ENCODE measurements around the gene CYSRT1.

The CYSRT1 gene

DNA sequence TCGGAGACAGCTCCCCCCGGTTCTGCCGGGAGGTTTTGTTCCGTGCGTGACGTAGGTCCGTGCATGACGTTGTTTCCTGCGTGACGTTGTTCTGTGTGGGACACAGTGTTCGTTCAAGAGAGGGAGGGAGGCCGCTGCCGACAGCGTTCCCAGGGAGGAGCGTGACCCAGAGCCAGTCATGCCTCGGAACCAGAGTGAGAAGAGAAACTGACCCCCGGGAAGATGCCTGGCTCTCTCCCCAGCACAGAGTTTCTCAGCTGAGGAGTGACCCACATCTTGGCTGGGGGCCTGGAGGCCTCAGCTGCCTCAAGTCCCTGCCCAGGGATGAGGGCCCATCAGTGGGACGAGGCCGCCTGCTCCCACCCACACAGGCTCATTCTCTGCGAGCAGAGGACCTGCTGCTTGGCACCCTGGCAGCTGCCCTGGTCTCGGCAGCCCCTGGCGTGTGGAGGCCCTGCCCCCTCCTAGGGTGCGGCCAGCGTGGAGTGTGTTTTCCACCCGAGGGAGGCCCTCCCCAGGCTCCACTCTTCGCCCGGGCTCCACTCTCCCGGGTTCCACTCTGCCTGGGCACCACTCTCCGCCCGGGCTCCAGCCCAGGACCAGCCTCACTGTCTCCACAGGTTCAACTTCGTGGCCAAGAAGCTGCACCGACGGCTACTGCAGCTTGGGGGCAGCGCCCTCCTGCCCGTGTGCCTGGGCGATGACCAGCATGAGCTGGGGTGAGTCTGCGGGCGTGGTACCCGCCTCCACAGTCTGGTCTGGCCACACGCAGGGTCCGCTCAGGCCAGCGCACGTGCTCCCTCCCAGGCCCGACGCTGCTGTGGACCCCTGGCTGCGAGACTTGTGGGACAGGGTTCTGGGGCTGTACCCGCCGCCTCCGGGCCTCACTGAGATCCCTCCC lies 11.6 kb upstream of the CYSRT1 start:
- no peak for DNase-seq

DNA sequence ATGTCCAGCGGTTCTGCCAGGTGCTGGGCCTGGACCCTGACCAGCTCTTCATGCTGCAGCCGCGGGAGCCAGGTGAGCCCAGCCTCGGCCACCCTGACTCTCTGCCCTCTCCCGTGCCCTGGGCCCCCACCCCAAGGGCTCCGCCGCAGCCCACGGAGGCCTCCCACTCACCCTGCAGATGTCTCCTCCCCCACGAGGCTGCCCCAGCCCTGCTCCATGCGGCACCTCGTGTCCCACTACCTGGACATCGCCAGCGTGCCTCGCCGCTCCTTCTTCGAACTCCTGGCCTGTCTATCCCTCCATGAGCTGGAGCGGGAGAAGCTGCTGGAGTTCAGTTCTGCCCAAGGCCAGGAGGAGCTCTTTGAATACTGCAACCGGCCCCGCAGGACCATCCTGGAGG lies 10.4 kb upstream of the CYSRT1 start:
- no peak for DNase-seq

DNA sequence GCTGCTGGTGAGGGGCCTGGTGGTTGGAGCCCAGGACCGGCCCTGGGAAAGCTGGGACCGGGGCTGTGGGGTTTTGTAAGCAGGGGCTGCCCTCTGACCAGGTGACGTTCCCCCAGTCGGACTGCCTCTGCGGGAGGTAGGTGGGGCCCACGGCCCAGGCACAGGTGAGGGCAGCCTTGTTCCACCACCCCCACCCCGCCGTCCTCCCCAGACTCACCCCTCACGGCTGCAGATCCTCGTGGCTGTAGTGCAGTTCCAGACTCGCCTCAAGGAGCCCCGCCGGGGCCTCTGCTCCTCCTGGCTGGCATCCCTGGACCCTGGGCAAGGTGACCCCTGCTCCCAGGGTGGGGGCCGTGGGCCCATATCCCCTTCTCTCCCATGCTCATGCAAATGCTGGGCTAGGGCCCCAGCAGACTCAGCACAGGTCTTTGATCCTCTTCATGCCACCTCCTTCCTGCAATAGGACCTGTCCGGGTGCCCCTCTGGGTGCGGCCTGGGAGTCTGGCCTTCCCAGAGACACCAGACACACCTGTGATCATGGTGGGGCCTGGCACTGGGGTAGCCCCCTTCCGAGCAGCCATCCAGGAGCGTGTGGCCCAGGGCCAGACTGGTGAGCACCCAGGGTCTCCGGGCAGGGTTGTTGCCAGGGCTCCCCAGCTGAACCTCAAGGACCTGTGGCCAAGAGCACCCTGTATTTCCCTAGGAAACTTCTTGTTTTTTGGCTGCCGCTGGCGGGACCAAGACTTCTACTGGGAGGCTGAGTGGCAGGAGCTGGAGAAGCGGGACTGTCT lies 9.6 kb upstream of the CYSRT1 start:
- no peak for DNase-seq

DNA sequence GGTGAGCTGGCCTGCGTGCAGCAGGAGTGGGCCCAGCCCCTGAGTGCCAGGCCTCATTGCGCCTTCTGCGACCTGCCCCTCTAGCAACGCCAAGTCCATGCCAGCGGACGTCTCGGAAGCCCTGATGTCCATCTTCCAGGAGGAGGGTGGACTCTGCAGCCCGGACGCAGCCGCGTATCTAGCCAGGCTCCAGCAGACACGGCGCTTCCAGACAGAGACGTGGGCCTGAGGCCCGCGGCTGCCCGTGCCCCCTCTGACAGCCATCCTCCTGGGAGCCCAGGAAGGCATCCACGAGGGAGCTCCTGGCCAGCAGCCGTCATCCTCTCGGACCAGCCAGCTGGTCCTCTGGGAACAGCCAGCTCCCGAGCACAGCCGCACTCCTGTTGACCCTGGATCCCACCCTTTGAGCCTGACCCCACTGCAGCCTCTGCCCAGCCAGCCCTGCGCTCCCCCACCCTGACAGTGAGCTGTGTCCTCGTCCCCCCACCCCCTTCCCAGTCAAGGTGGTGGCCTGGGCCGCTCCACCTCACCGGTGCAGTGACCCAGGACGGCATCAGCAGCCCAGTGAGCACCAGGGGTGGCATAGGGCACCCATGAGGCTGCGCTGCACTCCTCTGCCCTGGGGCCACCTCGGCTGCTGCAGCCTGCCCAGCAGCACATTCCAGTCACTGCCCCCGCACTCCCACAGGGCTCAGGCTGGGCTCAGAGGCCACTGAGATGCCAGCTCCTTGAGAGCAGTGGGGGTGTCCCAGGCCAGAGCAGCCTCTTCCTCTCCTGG lies 8.6 kb upstream of the CYSRT1 start:
- no peak for DNase-seq

DNA sequence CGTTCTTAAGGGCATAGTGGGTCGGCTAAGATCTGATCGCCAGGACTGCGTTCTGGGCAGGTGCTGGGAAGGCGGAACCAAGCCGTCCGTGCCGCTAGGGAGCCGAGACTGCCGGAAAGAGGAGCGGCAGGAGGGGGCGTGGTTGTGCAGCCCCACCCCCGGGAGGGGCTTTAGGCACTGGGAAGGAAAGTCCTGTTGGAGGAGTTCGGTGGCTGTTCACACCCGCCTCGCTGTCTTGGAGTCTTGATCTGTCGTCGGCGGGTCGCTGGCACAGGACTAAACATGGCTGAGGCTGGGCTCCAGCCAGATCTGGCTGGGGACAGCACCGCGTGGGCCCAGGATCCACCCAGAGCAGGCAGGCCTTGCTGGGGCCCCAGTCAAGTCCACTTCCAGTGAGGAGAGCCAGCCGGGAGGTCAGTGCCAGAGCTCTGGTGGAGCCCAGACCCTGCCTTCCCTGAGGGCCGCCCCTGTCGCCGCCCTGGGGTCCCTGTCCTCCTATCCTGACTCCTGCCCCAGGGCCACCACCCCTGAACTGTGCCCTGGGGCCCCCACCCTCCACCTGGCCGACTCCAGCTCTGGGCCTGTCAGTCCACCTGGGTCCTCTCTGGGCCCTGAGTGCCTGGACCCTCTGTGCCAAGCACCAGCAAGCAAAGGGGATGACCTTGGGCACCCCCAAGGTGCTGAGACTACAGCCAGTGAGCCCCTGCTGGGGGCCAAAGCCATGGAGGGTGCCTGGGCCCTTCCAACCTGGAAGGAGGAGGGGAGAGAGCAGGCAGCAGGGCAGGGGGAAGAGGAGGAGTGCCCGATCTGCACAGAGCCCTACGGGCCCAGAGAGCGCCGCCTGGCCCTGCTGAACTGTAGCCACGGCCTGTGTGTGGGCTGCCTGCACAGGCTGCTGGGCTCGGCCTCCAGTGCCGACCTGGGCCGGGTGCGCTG lies 7.4 kb upstream of the CYSRT1 start:
- peak; percentile 64 for DNase-seq

DNA sequence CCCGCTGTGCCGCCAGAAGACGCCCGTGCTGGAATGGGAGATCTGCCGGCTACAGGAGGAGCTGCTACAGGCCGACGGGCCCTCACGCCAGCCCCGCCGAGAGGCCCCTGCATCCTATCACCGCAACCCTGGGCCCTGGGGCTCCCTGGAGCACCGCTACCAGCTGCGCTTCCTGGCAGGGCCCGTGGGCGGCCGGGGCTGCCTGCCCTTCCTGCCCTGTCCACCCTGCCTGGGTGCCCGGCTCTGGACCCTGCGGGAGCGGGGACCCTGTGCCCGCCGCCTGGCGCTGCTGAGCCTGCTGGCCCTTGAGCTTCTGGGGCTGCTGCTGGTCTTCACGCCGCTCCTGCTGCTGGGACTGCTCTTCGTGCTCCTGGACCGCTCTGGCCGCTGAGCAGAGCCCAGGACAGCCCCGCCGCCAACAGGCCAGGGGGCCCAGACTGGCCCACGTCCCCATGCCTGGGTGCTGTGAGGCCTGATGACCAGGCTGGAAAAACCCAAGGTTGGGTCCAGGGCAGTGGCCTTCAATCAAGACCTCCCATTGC lies 6.7 kb upstream of the CYSRT1 start:
- no peak for DNase-seq

DNA sequence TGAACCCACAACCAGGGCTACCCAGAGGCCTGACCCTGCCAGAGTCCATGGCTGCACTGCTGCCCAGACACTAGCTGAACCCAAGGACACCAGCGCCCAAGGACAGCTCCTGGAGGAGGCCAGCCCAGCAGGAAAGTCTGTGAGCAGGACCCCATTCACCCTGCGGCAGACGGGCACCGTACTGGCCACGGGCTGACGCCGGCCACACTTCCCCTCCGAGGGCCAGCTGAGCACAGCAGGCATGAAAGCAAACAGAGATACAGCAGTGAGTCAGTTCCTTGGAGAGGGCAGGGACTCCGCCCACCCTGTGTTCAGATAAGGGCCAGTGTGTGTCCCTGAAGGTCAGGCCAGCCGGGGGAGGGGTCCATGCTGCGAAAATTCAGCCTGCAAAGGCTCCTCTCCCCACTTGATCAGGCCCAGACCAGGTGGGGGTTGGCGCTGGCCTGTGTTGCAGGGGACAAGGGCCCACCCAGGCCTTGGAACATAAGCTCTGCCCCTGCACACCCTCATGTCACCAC lies 6.2 kb upstream of the CYSRT1 start:
- peak; percentile 35 for DNase-seq

DNA sequence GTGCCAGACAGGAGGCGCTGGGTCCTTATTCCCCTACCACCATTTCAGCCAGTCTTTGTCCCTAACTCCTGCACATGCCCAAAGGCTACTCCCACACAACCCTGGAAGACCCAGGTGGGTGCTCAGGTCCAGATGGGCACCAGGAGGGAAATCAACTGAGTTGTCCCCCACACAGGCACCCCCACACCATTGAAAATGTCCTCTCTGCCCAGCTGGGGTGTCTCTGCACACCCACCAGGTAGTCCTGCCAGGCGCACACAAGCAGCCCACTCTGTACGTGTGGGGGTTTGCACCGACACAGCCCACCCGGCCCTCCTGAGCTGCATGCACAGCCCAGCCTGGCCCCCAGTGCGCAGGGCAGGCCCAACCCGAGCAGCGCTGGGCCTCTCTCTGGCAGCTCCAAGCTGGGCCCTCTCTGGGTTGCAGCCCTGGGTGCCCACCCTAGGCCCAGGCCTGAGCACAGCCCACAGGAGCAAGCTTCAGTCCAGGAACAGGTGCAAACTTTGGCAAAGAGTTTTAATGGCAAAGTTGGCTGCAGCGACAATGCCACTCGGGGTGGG lies 5.1 kb upstream of the CYSRT1 start:
- no peak for DNase-seq

DNA sequence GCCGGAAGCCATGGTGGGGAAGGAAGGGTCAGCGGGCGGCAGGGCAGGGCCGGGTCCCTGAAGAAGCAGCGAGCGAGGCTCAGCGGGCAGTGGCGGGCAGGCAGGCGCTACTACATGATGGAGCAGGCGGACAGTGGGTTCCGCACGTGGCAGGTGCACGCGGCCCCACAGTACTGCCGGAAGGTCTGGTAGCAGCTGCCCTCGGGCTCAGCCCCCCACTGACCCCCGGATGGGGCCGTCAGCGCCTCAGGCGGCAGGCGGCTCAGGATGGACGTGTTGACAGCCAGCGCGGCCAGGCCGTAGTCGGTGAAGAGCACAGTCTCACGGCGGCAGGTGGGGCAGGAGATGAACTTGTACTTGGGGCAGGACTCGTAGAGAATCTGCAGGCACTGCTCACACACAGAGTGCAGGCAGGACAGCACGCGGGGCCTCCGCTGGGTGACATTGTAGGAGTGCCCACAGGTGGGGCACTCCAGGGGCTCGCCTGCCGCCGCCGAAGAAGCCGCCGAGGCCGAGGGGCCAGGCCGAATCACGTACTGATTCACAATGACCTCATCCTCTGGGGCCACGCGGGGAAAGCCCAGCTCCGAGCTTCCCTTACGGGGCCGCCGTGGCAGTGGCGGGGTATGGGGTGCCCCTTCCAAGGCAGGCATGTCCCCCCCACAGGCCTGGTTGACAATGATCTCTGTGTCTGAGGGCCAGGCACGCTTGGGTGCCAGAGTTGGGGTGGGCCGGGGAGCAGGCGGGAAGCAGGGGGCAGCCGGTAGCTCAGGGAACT lies 4.5 kb upstream of the CYSRT1 start:
- no peak for DNase-seq

DNA sequence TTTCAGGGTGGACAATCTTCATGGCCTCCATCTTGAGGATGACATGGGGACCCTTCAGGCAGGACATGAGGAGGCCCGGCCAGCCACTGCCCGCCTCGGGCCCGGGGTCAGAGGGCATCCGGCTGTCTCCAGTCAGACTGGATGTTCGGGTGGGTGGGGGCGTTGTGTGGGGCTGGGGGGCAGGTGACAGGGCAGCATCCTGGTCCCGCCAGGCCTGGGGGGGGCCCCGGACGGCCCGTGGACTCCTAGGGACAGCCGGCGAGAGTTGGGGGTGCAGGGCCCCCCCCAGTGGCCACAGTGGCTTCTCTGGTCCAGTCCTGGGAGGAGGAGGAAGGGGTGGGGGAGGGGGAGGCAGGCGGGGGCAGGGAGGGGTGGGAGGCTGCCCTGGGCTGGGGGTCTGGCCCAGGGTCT lies 3.9 kb upstream of the CYSRT1 start:
- no peak for DNase-seq

DNA sequence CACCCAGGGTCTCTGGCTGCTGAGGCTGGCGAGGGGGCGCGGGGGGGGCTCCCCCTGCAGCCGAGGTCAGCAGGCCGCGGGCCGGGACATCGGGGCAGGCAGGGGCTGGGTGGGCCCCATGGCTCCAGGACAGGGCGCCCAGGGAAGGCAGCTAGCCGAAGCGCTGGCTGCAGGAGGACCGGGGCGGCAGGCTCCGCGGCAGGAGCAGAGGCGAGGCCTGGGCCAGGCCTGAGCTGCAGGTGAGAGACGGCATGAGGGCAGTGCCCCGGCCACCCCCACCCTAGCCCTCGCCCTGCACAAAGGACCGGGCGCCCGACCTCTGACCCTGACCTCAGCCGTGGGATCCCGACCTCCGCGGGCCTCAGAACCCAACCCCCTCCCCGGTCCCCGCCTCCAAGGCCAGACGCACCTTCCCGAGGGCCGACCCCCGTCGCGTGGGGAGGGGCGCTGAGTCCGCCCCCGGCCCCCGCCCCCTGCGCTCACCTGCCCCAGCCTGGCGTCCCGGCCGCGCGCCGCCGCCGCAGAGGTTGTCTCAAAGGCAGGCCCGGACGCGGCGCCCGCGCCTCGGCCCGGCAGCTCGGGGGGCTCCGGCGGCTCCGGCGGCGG lies 3.4 kb upstream of the CYSRT1 start:
- no peak for DNase-seq

DNA sequence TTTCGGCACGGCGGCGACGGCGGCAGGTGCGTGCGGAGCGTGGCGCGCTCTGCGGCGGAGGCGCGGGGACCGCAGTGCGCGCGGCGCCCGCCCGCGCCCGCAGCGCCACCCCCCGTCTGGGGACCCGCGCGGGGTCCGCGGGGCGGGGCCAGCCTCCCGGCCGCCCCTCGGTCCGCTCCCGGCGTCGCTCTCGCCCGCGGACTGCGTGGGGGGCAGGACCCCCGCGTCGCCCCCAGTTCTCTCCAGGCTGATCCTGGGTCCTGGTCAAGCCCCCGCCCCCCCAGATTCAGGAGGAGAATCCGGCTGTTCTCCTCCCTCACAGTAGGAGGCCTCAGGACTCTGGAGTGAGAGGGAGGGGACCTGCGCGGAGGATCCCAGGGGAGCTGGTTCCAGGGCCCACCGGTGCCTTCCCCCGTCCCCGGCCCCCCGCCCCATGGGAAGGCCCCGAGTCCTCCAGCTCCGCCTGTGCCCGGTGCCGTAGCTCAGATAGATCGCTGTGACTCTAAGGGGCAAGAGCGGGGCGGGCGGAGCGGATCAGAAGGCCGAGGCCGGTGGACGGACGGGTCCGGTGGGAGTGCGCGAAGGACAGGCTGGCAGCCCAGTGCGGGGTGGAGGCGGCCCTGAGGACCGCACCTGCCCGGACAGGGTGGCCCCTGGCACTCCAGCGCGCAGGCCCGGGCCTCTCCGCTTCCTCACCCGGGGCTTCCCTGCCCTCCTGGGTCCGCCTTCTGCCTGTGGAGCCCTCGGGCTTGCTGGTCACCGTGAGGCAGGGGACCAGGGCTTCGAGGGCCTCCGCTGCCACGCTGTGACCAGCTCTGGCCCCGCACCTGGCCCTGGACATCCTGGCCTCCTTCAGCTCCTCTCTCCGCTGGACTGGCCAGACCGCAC lies 2.5 kb upstream of the CYSRT1 start, which contains the start of gene RNF208:
Gene RNF208 (minus strand): TSS at position 51 of the 888 bp plus-strand sequence. CDS start 1,028 bp downstream, outside the sequence.
- DNase-seq = no peak

DNA sequence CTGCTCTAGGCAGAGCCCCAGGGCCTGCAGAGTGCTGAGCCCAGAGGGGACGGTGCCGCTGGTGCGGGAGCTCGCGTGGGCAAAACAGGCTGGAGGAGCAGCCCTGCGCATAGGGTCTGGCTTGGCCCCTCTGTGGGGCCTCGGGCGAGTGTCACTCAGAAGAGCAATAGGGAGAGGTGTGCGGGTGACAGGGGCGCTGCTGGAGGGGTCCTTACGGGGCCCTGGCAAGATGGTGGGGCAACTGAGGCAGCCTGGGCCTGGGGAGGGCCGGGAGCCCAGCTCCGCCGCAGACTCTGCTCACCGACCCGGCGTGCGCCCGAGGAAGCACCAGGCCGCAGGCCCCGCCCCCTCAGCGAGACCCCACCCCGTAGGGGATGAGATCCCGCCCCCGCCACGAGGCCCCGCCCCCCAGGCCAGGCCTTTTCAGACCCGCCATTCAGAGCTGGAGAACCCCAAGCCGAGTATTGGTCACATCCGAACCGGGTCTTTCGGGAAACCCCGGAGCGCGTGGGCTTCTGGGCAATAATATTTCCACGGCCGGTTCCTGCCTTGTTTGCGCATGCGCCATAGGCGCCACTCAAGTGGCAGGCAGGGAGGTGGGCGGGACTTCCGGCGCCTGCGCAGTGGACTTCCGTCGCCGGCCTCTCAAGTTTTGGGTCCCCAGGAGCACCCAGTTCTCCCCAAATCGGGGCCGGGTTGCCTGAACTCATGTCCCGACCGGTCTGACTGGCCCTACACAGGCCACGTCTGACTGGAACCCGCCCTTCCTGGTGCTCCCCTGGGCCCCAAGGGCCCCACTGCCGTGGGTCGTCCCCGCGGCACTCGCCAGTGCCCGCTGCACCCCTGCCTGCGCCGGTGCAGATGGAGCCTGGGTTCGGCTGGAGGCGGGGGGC lies 1.6 kb upstream of the CYSRT1 start:
- peak; percentile 99 for DNase-seq

DNA sequence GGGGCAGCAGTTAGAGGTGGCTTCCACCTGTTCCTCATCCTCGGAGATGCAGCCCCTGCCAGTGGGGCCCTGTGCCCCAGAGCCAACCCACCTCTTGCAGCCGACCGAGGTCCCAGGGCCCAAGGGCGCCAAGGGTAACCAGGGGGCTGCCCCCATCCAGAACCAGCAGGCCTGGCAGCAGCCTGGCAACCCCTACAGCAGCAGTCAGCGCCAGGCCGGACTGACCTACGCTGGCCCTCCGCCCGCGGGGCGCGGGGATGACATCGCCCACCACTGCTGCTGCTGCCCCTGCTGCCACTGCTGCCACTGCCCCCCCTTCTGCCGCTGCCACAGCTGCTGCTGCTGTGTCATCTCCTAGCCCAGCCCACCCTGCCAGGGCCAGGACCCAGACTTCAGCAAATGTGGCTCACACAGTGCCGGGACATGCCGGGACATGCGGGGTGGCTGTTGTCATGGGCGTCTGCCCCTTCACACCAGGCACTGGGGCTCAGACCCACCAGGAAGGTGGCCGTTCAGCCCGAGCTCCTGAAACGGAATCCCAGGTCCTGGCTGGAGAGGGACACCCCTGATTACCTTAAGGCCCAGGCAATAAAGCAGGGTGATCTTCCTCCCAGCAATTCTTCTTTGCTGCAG lies 841 bp downstream of the CYSRT1 start:
- DNase-seq = no peak

DNA sequence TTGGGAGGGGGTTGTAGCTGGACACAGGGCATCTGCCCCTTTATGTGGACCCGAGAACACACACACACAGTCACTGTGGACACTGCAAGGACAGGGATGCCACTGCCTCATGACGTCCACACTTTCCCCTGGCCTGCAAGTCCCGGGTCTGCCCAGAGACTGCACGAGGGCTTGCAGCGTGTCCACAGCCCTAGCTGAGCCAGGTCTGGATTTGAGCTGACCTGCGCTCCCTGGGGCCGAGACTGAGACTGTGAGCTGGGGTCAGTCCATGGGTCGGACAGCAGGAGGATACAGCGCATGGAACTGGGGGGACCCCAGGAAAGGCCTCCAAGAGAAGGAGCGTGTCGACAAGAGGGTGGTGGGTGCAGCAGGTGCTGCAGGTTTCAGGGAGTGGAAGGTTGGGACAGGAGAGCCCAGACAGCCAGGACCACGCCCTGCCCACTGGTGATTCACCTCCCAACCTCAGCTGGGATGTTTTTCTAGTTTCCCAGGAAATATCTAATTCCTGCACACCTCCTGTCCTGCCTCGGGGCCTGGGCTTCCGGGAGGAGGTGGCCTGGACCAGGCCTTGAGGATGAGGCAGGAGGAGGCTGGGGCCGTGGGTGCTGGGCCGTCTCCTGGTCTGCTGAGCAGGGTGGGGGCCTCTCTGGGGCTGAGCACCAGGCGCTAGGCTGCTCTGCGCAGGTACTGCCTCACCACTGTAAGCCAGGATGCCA lies 1.5 kb downstream of the CYSRT1 start:
- DNase-seq = no peak

DNA sequence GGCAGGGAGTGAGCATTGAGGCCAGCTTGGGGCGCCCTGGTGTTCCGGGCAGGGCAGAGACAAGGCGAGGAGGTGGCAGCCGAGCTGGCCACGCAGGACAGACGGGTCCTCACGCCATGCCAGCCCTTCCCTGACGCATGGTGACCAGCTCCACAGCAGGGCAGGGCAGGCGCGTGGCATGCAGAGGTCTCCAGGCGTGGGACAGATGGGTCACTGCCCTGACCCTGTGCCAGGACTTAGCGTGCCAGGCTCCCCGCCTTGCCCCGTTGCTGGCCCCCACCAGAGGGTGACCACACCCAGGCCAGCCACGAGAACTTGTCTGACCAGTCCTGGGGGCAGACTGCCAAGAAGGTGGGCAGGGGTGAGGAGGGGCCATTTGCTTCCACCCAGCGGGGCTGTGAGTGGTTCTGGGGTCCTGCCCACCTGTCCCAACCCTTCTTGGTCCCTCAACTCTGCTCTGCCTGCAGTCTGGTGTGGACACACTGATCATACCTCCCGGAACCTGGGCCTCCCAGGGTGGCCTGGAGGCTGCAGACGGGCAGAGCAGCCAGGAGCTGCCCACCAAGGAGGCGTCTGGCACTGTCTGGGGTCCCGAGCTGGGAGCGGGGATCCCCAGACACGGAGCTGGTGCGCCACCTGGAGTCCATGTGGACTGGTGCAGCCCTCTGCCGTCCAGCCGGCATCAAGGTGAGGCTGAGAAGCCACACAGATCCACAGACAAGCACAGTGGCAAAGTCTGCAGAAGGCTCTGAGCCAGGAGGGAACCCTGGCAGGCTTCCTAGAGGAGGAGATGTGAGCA lies 2.3 kb downstream of the CYSRT1 start, which contains the start of gene RNF224:
Gene RNF224 (plus strand): TSS at position 449 of the 799 bp plus-strand sequence. CDS start 834 bp downstream, outside the sequence.
- DNase-seq = peak; percentile 46
